HG03280 (cell line): ENCODE data around the gene CMTM4.
"Not testable (repeated sequence)": the region's sequence is repeated elsewhere in the genome, so short reads cannot be mapped to it uniquely, and the experiment has no call there.

Source experiments
- ATAC-seq: cut with Tn5 transposase; IDR thresholded peaks from one replicate; pipeline ENCODE4 v1.9.1; 2021; ENCODE audit warnings: mild to moderate bottlenecking, moderate library complexity; ENCODE audit not compliant: unreplicated experiment

CMTM4 gene

DNA sequence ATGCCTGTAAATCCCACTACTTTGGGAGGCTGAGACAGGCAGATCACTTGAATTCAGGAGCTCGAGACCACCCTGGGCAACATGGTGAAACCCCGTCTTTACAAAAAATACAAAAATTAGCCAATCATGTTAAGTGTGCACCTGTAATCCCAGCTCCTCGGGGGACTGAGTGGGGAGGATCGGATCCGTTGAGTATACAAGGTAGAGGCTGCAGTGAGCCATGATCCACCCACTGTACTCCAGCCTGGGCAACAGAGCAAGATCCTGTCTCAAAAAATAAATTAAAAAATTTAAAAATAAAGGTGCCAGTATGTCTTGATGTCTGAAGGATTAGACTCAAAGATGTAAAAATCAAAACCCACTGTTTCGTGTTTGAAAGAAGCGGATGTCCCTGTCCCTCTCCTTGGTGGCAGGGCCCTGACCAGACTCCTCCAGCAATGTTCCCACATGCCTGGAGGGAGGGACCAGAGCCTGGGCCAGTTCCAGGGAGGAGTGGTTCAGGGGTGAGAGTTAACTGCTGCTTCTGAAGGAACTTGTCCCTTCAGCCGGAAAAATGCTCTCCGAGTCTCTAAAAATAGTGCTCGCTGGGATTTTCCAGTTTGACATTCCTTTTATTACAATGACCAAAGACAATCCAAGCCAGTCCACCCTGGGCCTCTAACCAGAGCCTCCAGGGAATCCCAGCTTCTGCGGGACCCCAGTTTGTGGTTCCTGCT, 9.4 kb upstream of the CMTM4 start:
- ATAC-seq, result no peak

DNA sequence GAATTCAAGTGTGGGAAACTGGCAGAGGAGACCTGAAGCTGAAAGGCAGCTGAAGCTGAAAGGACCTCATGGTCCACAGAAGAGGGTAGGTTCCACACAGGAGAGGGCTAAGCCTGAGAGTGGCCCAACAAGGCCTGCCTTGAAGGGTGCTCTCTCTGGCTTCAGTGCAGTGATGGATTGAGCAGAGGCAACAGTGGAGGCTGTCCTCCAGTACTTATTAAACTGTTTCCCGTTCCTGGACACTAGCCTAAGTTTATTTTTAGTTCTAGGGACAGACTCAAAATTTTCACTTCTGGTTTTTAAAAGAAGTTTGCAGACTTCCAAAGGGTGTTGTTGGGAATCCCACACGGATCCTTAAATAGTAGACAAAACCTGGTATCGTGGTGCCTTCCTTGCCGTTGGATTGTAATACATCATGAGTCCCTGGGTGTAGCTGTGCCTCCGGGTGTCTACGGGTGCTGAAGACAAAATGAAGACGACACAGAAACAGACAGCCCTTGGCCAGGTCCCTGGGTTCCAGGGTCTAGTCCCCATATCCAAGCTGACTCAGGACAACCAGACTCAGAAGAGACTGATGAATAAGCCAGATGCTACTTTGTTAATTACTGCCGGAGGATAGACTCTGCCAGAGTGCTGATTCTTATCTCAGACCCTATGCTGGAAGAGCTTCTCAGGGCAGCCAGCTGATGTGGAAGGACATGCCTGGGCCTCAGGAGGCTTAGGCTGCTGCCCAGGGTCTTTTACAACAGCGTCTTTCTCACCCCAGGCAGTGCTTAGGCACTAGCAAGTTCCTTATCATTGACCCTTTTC, 7.1 kb upstream of the CMTM4 start:
- no peak for ATAC-seq

DNA sequence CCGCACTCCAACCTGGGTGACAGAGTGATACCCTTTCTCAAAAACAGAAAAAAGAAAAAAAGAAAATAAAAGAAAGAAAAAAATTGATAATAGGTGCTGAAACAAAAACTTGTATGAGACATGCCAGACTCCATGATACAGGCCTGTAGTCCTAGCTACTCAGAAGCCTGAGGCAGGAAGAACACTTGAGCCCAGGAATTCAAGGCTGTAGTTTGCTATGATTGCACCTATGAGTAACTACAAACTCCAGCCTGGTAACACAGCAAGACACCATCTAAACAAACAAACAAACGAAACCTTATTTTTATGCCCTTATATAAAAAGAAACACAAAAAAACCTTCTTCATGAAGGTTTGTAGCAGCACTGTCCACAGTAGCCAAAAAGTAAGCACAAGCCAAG, 5.0 kb upstream of the CMTM4 start:
- ATAC-seq, result no peak

DNA sequence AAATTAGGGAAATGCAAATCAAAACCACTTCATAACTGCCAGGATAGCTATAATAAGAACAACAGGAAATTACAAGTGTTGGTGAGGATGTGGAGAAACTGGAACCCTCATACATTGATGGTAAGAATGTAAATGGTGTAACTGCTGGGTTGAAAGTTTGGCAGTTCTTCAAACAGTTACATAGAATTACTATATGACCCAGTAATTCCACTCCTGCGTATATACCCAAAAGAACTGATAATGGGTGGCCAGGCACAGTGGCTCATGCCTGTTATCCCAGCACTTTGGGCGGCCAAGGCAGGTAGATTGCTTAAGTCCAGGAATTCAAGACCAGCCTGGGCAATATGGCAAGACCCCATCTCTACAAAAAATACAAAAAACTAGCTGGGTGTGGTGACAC, 4.5 kb upstream of the CMTM4 start:
- no peak for ATAC-seq

DNA sequence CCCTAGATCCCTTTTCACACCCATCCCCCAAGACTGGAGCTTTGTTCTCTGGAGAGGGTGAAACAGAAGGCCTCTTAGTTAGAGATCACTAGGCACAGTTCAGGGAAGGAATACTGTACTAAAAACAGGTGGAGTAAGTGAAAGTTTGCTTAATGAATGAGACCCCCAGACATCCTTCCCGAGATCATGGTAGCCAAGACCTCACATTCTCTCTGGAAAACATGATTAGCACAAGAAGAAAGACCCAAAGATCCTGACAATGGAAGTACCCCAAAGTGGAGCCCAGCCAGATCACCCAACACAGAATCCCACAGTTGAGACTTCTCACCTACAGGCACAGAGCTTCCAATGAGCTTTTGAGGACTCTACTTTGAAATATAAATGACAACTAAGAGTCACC, 3.4 kb upstream of the CMTM4 start:
- ATAC-seq, result no peak

DNA sequence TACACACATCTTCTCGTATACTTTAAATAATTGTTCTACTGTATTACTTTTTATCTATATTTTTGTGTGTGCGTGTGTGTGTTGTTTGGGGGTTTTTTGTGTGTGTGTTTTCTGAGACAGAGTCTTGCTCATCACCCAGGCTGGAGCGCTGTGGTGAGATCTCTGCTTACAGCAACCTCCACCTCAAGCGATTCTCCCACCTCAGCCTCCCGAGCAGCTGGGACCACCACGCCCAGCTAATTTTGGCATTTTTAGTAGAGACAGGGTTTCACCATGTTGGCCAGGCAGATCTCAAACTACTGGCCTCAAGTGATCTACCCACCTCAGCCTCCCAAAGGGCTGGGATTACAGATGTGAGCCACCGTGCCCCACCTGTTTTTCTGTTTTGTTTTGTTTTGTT, 1.5 kb upstream of the CMTM4 start:
- ATAC-seq, result no peak

DNA sequence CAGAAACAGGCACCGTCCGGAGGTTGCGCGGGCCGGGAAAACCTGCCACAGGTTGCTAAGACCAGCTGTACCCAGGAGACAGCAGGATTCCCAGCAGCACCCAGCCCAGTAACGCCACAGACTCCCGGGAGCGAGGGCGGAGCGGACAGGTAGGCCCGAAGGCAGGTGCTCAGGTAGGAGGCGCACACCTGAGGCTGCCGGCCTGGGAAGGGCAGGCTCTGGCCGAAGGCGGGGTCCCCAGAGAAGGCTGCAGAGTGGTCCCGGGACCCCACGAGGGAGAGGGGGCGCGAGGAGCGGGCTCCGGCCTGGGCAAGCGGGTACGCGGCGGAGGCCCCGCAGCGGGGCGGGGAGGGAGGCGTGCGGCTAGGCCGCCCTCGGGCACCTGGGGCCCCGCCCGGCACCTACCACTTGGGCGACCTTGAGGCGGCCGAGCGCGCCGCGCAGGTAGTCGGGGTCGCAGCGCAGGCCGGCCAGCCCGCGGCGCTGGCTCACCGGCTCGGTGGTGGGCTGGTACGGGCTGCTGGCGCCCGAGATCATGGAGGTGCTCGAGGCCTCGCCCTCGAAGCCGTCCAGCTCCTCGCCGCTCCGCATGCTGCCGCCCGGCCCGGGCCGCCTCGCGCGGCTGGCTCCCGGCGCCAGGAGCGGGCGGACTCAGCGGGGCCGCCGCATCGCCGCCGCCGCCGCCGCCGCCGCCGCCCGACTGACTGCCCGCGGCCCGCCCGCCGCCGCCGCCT, 441 bp downstream of the CMTM4 start:
- peak; percentile 53 for ATAC-seq

DNA sequence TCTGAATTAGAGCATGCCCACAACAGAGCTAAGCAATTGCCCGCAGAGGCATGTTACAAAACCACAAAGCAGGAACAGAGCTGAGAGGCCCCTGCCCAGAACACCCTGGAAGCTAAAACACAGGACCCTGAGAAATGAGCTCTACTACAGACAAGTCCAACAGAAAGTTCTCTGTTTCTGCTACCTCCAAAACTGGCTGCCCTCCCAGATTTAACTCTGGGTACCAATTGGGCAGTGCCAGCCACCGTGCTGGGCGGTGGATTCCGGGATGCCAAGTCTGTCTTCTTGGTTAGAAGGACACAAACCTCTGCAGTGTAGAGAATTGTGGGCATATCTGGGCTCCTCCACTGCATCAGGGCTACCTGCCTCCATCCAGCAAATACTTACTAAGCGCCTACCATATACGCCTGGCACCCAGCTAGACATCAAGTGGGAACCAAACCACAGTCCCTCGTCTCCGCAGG, 1.0 kb downstream of the CMTM4 start:
- ATAC-seq, result no peak

DNA sequence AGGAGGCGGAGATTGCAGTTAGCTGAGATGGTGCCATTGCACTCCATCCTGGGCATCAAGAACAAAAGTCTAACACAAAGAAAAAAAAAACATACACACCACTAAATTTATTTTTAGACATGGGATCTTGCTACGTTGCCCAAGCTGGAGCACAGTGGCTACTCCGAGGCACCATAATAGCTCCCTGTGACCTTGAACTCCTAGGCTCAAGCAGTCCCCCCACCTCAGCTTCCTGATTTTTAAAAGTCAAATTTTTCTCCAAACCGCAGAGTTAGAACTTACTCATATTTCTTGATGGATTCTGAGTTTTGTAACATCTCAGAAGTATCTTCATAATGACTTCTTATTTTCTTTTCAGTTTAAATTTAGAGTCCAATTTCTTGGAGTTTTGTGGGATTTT, 3.4 kb downstream of the CMTM4 start:
- ATAC-seq, result no peak

DNA sequence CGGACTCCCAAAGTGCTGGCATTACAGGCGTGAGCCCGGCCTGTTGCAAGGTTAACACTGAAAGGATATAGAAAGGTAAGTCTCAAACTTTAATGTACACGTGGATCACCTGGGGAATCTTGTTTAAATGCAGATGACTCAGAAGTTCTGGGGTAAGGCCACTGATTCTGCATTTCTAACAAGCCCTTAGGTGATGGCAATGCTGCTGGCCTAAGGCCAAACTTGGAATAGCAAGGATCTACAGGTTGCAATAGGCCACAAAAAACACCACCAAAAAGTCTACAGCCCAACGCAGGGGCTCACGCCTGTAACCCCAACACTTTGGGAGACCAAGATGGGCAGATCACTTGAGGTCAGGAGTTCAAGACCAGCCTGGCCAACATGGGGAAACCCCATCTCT, 4.2 kb downstream of the CMTM4 start:
- ATAC-seq, result no peak

DNA sequence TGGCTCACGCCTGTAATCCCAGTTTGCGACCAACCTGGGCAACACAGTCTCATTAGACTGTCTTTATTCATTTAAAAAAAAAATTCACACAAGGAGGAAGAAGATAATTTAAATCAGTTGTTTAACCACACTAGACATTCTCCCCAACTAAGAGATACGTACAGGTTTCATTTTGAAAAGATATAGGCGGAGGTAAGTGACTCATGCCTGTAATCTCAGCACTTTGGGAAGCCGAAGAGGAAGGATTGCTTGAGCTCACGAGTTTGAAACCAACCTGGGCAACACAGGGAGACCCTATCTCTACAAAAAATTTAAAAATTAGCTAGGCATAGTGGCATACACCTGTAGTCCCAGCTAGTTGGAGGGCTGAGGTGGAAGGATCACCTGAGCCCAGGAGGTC, 5.3 kb downstream of the CMTM4 start:
- ATAC-seq, result no peak

DNA sequence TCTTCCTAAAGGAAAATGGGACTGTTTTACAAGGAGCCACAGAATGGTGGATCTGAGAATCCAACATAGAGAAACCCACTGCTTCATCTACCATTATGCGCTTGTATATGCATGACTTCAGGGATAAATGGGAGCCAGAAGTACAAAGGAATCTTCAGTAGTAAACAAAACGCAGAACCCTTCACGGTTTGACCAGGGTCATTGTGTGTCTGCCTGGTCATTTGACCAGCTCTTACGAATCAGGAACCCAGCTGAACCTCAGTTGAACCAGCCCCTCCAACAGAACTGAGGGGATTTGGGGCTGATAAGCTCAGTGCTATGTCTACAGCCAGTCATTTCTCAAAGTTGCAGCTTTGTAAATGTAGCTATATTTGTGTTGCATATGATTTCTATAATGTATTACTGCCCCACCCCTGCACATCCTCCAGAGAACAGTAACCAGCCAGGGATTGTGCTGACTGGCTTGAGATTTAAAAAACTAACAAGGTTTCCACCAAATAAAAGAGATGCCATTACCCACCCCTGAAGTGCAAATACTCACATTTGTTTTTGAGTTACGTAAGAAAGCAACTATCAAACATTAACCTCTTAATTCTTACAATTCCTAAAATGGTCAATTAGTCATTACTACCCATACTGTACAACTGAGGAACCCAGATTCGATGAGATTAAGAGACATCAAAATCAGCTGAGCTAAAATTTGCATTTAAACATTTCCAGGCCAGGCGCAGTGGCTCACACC, 6.3 kb downstream of the CMTM4 start:
- ATAC-seq, result no peak

DNA sequence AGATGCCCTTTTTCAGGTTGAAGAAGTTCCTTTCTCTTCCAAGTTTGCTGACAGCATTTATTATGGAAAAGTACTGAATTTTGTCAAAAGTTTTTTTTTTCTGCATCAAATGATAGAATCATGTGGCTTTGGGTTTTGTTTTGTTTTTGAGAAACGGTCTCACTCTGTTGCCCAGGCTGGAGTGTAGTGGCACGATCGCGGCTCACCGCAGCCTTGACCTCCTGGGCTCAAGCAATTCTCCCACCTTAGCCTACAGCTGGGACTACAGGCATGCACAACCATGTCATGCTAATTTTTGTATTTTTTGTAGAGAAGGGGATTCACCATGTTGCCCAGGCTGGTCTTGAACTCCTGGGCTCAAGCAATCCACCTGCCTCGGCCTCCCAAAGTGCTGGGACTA, 7.3 kb downstream of the CMTM4 start:
- ATAC-seq, result no peak

DNA sequence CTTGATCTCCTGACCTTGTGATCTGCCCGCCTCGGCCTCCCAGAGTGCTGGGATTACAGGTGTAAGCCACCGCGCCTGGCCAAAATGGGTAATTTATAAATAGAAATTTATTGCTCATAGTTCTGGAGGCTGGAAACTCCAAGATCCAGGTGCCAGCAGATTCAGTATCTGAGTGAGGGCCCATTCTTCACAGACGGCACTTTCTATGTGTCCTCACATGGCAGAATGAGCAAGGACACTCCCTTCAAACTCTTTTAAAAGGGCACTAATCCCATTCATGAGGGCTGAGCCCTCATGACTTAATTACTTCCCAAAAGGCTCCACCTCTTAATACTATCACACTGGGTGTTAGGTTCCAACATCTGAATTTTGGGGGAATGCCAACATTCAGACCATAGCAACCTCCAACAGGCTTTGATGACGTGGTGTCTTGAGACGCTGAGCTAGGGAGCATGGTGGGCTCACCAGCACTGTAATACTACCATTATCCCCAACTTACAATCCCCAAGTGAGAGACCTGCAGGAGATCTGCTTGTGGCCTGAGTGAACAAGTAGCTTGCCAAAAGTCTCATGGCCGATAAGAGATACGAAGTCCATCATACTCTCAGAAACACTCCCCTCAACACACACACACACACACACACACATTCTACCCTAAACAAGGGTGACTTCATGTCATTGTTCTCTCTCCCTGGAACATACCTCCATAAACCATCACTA, 8.5 kb downstream of the CMTM4 start:
- no peak for ATAC-seq

DNA sequence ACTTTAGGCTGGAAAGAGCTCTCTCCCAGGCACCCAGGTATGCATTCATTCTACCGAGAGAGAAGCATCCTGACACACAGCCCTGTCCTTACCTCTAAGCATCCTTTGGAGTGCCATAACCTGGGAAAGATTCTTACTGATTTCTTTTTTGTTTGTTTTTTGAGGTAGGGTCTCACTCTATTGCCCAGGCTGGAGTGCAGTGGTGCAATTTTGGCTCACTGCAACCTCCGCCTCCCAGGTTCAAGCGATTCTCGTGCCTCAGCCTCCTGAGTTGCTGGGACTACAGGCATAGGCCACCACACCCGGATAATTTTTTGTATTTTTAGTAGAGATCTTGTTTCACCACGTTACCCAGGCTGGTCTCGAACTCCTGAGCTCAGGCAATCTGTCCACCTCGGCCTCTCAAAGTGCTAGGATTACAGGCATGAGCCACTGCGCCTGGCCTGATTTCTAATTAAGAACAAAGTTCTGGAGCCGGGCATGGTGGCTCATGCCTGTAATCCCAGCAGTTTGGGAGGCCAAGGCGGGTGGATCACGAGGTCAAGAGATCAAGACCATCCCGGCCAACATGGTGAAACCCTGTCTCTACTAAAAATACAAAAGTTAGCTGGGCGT, 10.9 kb downstream of the CMTM4 start:
- not testable (repeated sequence) for ATAC-seq

DNA sequence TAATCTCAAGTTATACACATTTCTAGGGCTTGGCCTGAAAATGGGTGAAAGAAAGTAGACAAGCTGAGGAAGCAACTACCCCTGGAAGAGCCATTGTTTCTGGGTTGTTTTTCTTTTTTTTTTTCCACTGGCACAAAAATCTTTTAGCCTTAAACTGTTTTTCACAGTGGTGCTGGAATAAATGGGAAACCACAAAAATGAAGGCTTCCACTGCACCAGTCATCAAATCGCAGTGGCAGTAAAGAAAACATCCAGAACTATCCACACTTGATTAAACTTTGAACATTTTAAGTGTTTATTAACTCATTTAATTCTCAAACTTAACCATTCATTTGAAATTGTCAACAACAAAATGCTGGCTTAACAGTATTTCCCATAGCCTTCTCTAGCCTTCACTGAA, 14.3 kb downstream of the CMTM4 start:
- no peak for ATAC-seq

DNA sequence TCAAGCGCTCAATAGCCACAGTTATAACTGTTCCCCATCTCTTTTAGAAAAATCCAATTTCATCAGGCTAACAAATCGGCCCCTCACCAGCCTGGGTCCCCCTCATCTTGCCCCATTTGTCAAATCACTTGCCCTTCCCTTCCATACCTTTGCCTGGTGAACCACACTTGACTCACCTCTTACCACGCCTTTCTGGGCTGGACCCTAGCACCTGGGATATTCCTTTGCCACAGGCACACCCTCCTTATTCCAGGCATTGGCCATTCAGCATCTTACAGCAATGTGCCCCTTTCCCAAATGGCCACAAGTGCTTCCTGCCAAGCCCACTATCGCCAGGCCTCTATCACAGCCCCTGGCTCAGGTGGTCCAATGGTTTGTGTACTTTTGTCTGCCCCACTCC, 14.9 kb downstream of the CMTM4 start:
- ATAC-seq, result no peak

DNA sequence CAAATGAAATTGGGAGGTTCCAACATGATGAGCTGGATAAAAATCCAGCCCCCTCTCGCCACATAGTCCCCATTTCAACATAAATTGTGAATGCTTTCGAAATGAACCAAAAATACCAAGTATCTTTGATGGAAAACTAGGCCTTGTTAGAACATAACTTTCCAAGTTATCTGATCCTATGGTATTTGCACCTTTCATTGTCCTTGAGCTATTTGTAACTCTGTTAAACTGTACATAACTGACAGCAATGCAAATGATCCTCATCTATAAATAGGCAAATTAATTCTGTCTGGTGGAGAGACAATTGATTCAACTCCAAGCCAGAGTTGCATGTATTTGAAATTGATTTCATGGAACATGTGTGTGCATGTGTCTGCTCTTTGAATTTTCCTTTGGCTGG, 18.2 kb downstream of the CMTM4 start:
- no peak for ATAC-seq

DNA sequence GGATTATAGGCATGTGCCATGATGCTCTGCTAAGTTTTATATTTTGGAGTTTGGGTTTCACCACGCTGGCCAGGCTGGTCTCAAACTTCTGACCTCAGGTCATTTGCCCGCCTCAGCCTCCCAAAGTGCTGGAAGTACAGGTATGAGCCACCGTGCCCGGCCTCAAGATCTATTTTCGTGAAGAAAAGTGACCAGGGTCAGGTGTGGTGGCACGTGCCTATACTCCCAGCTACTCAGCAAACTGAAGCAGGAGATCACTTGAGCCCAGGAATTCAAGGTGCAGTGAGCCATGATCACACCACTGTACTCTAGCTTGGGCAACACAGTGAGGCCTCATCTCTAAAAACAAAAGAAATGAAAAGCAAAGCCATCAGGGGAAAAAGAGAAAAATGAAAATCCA, 18.7 kb downstream of the CMTM4 start:
- ATAC-seq, result no peak

DNA sequence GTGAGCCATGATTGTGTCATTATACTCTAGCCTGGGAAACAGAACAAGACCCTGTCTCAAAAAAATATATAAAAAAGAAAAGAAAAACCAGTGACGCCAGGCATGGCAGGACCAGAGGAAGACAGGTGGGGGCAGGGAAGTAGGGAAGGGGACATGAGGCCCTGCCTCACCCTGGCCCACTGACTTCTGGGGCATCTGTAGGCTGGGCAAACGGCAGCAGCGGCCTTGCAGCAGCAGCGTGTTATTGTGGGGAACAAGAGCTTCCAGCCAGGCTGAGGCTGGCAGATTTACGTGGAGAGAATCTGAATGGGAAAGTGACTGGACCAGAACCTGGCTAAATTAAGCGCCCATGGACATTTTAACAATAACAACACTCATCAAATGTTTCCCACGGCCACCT, 19.4 kb downstream of the CMTM4 start:
- no peak for ATAC-seq
